Astrocyte of the cerebellum (primary cell): ENCODE data around the gene PI16.

Experiments
- DNase-seq: peaks from one replicate; pipeline ENCODE4 v3.0.0-alpha.2; 2011; ENCODE audit warnings: low read depth
- H3K4me3 ChIP-seq: 2 replicates; pipeline ENCODE4 v1.5.1; 2011; ENCODE audit warnings: mild to moderate bottlenecking, low read depth, low read length, moderate library complexity
- CTCF ChIP-seq: IDR thresholded peaks from 2 replicates; pipeline ENCODE4 v1.5.1; 2012; ENCODE audit warnings: low read length, low read depth, moderate library complexity, mild to moderate bottlenecking; ENCODE audit errors: missing control alignments
- in situ Hi-C: cut with HindIII; loops from 2 replicates; pipeline ENCODE4 v1.10.0; 2017; ENCODE audit warnings: low sequenced_read_pairs

The PI16 gene

GRCh38 chr6:37010402-37010892 lies 55.9 kb downstream of the PI16 start:
- TF ChIP-seq CTCF: no peak
- in situ Hi-C loops: loop anchor here (10.0 kb wide), 1 partner anchor 246 kb away; no protein-coding TSS in a partner anchor
- no peak overlapping the region for H3K4me3 ChIP-seq
- DNase-seq: no peak

GRCh38 chr6:37011656-37012378 lies 57.3 kb downstream of the PI16 start:
- TF ChIP-seq CTCF: no peak
- no peak overlapping the region for H3K4me3 ChIP-seq
- DNase-seq: no peak
- in situ Hi-C loops: loop anchor here (10.0 kb wide), 1 partner anchor 247 kb away; no protein-coding TSS in a partner anchor

DNA sequence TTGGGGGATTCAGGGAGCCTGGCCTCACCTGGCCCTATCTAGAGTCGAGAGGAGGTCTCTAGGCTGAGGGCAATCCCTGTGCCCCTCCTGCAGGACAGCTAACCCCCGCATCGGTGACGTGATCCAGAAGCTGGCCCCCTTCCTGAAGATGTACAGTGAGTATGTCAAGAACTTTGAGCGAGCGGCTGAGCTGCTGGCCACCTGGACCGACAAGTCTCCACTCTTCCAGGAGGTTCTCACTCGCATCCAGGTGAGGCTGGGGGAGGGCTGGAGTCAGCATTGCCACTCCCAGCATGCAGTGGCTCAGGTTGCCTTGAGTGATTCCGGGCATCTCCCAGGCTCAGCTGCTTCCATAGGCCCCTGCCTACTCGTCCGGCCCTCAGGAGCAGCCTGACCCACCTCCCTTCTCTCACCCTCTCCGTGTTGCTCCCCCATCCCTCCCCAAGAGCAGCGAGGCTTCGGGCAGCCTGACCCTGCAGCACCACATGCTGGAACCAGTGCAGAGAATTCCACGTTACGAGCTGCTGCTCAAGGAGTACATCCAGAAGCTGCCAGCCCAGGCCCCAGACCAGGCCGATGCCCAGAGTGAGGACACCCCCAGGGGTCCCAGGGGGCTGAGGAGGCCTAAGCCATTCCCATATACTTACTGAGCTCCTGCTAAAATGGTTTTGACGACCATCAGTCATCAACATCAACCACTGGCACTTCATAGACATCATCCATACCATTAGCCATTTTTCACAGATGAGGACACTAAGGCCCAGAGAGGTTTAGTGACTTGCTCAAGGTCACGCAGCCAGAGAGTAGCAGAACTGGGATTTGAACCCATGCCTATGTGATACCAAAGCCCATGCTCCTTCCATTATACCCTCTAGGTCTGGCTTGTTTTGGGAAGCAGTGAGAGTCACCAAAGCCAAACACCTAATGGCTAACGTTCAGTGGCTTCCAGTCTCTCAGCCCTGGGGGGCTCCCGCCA lies 59.3 kb downstream of the PI16 start:
- TF ChIP-seq CTCF: no peak
- in situ Hi-C loops: loop anchor here (10.0 kb wide), 1 partner anchor 249 kb away; no protein-coding TSS in a partner anchor
- DNase-seq: no peak
- H3K4me3 ChIP-seq: no peak overlapping the region
